ENCODE measurements around the gene RFX7.

Gene RFX7

GRCh38 chr15:56202701-56203100 lies 41.0 kb downstream of the RFX7 start:
- no peak for TF ChIP-seq CTCF (conservative IDR thresholded peaks at IDR 0.05; ENCODE audit: low read depth)
- no peak overlapping the region for H3K27ac ChIP-seq
- DNase-seq (ENCODE audit: low spot score), result no peak
- ChIA-PET POLR2A (ENCODE audit: low non-redundant PET) (no interaction called here), CTCF (interaction anchor here (0.6 kb wide), 1 partner anchor 528 kb away, joined by 4 read pairs; no protein-coding TSS in a partner anchor)

GRCh38 chr15:56199038-56199437 lies 44.6 kb downstream of the RFX7 start:
- no peak overlapping the region for H3K27ac ChIP-seq
- CTCF ChIA-PET, result interaction anchor here (0.6 kb wide), 1 partner anchor 258 kb away, joined by 3 read pairs; no protein-coding TSS in a partner anchor
- no peak for DNase-seq (ENCODE audit: low spot score)
- POLR2A ChIA-PET (ENCODE audit: low non-redundant PET), result no interaction called here
- TF ChIP-seq CTCF (conservative IDR thresholded peaks at IDR 0.05; ENCODE audit: low read depth), result no peak

GRCh38 chr15:56194035-56194434 lies 49.6 kb downstream of the RFX7 start:
- CTCF ChIA-PET, result no interaction called here
- H3K27ac ChIP-seq, result no peak overlapping the region

GRCh38 chr15:56192659-56193442 lies 50.8 kb downstream of the RFX7 start:
- no peak for DNase-seq (ENCODE audit: low spot score)
- CTCF ChIA-PET, result interaction anchor here (0.6 kb wide), 1 partner anchor 207 kb away, joined by 5 read pairs; no protein-coding TSS in a partner anchor
- no peak for TF ChIP-seq CTCF (conservative IDR thresholded peaks at IDR 0.05; ENCODE audit: low read depth)
- POLR2A ChIA-PET (ENCODE audit: low non-redundant PET), result no interaction called here
- no peak overlapping the region for H3K27ac ChIP-seq

More at GRCh38 chr15:56194035-56194434, 49.6 kb downstream of the RFX7 start:
- POLR2A ChIA-PET (ENCODE audit: low non-redundant PET), result no interaction called here
- DNase-seq (ENCODE audit: low spot score), result no peak
- TF ChIP-seq CTCF (conservative IDR thresholded peaks at IDR 0.05; ENCODE audit: low read depth), result no peak

- no peak for DNase-seq (ENCODE audit: low spot score)
- H3K27ac ChIP-seq, result no peak overlapping the region
- ChIA-PET POLR2A (ENCODE audit: low non-redundant PET) (no interaction called here), CTCF (no interaction called here)
- TF ChIP-seq CTCF (conservative IDR thresholded peaks at IDR 0.05; ENCODE audit: low read depth), result no peak
Measured at GRCh38 chr15:56187665-56188064, 56.0 kb downstream of the RFX7 start.

- H3K27ac ChIP-seq, result no peak overlapping the region
- no peak for TF ChIP-seq CTCF (conservative IDR thresholded peaks at IDR 0.05; ENCODE audit: low read depth)
- ChIA-PET POLR2A (ENCODE audit: low non-redundant PET) (no interaction called here), CTCF (interaction anchor here (0.6 to 0.7 kb wide), 2 partner anchors 19 to 183 kb away, joined by 3 to 4 read pairs; no protein-coding TSS in a partner anchor)
- DNase-seq (ENCODE audit: low spot score), result no peak
Measured at GRCh38 chr15:56185980-56186379, 57.7 kb downstream of the RFX7 start.
